NCI-H2196 treated with DMSO at 0.1 percent for 48 hours (cell line): ENCODE measurements around the gene ANKRD36.
"Not testable (repeated sequence)": the region's sequence is repeated elsewhere in the genome, so short reads cannot be mapped to it uniquely, and the experiment has no call there.

Experiments
- DNase-seq: peaks from one replicate; lab custom pipeline; 2025; ENCODE audit not compliant: unreplicated experiment; lab: John Stamatoyannopoulos, UW

ANKRD36 gene

GRCh38 chr2:97113050-97113881 lies at the start of gene ANKRD36:
ANKRD36 (plus strand) TSS chr2:97113153; CDS start chr2:97113740, 587 bp downstream.
- DNase-seq: not testable (repeated sequence)

- DNase-seq: not testable (repeated sequence)
These were observed 46.9 kb upstream of the ANKRD36 start for GRCh38 chr2:97066030-97066429.

- DNase-seq: no peak
These were observed 45.5 kb upstream of the ANKRD36 start for GRCh38 chr2:97067279-97068004.

- DNase-seq: no peak
These were observed 44.9 kb upstream of the ANKRD36 start for GRCh38 chr2:97068074-97068473.

- not testable (repeated sequence) for DNase-seq
These were observed 44.2 kb upstream of the ANKRD36 start for GRCh38 chr2:97068722-97069121.

- not testable (repeated sequence) for DNase-seq
These were observed 42.0 kb upstream of the ANKRD36 start for GRCh38 chr2:97070915-97071314.

- DNase-seq: not testable (repeated sequence)
These were observed 35.7 kb upstream of the ANKRD36 start for GRCh38 chr2:97077213-97077612.

- DNase-seq: not testable (repeated sequence)
These were observed 32.1 kb upstream of the ANKRD36 start for GRCh38 chr2:97080855-97081254.

- DNase-seq: not testable (repeated sequence)
These were observed 30.7 kb upstream of the ANKRD36 start for GRCh38 chr2:97082206-97082605.

- DNase-seq: not testable (repeated sequence)
These were observed 29.4 kb upstream of the ANKRD36 start for GRCh38 chr2:97083516-97083915.

GRCh38 chr2:97085093-97085492 lies 27.9 kb upstream of the ANKRD36 start:
- not testable (repeated sequence) for DNase-seq

GRCh38 chr2:97088706-97089105 lies 24.2 kb upstream of the ANKRD36 start:
- DNase-seq: not testable (repeated sequence)

GRCh38 chr2:97092946-97093345 lies 20.0 kb upstream of the ANKRD36 start:
- not testable (repeated sequence) for DNase-seq

GRCh38 chr2:97093983-97094771 lies 18.8 kb upstream of the ANKRD36 start:
- DNase-seq: not testable (repeated sequence)

- not testable (repeated sequence) for DNase-seq
These were observed 18.0 kb upstream of the ANKRD36 start, which contains the start of gene FAHD2B for GRCh38 chr2:97094772-97095611. FAHD2B (minus strand) TSS chr2:97094882; CDS start chr2:97091706, 3,176 bp downstream.

- DNase-seq: no peak
These were observed 17.3 kb upstream of the ANKRD36 start for GRCh38 chr2:97095661-97096060.

GRCh38 chr2:97098786-97099372 lies 14.1 kb upstream of the ANKRD36 start:
- DNase-seq: not testable (repeated sequence)

- DNase-seq: not testable (repeated sequence)
These were observed 6.1 kb upstream of the ANKRD36 start for GRCh38 chr2:97106878-97107277.

GRCh38 chr2:97111246-97111645 lies 1.7 kb upstream of the ANKRD36 start:
- DNase-seq: not testable (repeated sequence)
